WTC11 (cell line): ENCODE data around the gene SHD. TPM values are rescaled to one million over a fixed set of nuclear protein-coding genes. Genes with fewer than 3 reads are reported as not detected.

Experiments
- ATAC-seq: fragments of 200-7000 bp; cut with Tn5 transposase; 2 replicates; pipeline ENCODE4 v1.10.0; 2021; ENCODE audit warnings: mild to moderate bottlenecking, moderate library complexity
- CTCF ChIA-PET: fragments of 300-600 bp; sonication (Branson Sonifier 250); formaldehyde crosslinking; loops from one replicate; lab custom pipeline; 2021; ENCODE audit warnings: antibody characterized with exemption; lab: Charles Lee
- POLR2A ChIA-PET: fragments of 350-600 bp; sonication (Branson Sonifier 250); formaldehyde crosslinking; loops from one replicate; lab custom pipeline; 2021; ENCODE audit warnings: antibody characterized with exemption; lab: Charles Lee
- DNase-seq: peaks from one replicate; pipeline ENCODE4 v3.0.0; 2021; ENCODE audit warnings: low spot score
- H3K27ac Mint-ChIP-seq: 2 replicates; pipeline ENCODE4 v1.8.0; 2021; ENCODE audit warnings: mixed read lengths
- H3K27me3 Mint-ChIP-seq: 2 replicates; pipeline ENCODE4 v1.8.0; 2021; ENCODE audit warnings: low read depth, mild to moderate bottlenecking, moderate library complexity, mixed read lengths
- H3K36me3 Mint-ChIP-seq: 2 replicates; pipeline ENCODE4 v1.8.0; 2021; ENCODE audit warnings: mixed read lengths
- H3K4me1 Mint-ChIP-seq: 2 replicates; pipeline ENCODE4 v1.8.0; 2022; ENCODE audit warnings: mixed read lengths
- H3K4me3 Mint-ChIP-seq: 2 replicates; pipeline ENCODE4 v1.8.0; 2021; ENCODE audit warnings: mild to moderate bottlenecking, moderate library complexity, mixed read lengths
- H3K9me3 Mint-ChIP-seq: 2 replicates; pipeline ENCODE4 v1.8.0; 2021; ENCODE audit warnings: mixed read lengths
- AR ChIP-seq: fragments of 250-450 bp; sonication (Bioruptor Pico); IDR thresholded peaks from 2 replicates; pipeline ENCODE4 v1.9.0; 2021; ENCODE audit warnings: mild to moderate bottlenecking
- ARID4B ChIP-seq: sonication (generic); formaldehyde crosslinking; IDR thresholded peaks from 2 replicates; pipeline ENCODE4 v1.8.0; 2023; ENCODE audit warnings: missing genetic modification reagents, mild to moderate bottlenecking, borderline replicate concordance
- ETV6 ChIP-seq: sonication (generic); formaldehyde crosslinking; IDR thresholded peaks from 2 replicates; pipeline ENCODE4 v1.8.1; 2022; ENCODE audit warnings: mild to moderate bottlenecking, missing genetic modification reagents
- IRF1 ChIP-seq: sonication (generic); formaldehyde crosslinking; IDR thresholded peaks from 2 replicates; pipeline ENCODE4 v1.8.0; 2023; ENCODE audit warnings: missing genetic modification reagents
- JAZF1 ChIP-seq: fragments of 250-450 bp; sonication (Bioruptor Pico); IDR thresholded peaks from 2 replicates; pipeline ENCODE4 v1.9.0; 2021; ENCODE audit warnings: moderate library complexity, mild to moderate bottlenecking, inconsistent platforms
- MAX ChIP-seq: sonication (generic); formaldehyde crosslinking; IDR thresholded peaks from 2 replicates; pipeline ENCODE4 v1.8.0; 2022; ENCODE audit warnings: mild to moderate bottlenecking, missing genetic modification reagents
- NFE2L1 ChIP-seq: sonication (generic); formaldehyde crosslinking; IDR thresholded peaks from 2 replicates; pipeline ENCODE4 v1.8.1; 2023; ENCODE audit warnings: missing genetic modification reagents
- RELA ChIP-seq: sonication (generic); formaldehyde crosslinking; IDR thresholded peaks from 2 replicates; pipeline ENCODE4 v1.8.1; 2022; ENCODE audit warnings: missing genetic modification reagents, mild to moderate bottlenecking, borderline replicate concordance
- ZBTB21 ChIP-seq: sonication (generic); formaldehyde crosslinking; IDR thresholded peaks from 2 replicates; pipeline ENCODE4 v1.8.1; 2023; ENCODE audit warnings: mild to moderate bottlenecking, missing genetic modification reagents, borderline replicate concordance
- ZNF121 ChIP-seq: sonication (generic); formaldehyde crosslinking; IDR thresholded peaks from 2 replicates; pipeline ENCODE4 v1.8.0; 2023; ENCODE audit warnings: missing genetic modification reagents
- ZNF138 ChIP-seq: sonication (generic); formaldehyde crosslinking; conservative IDR thresholded peaks from 2 replicates; pipeline ENCODE4 v1.8.1; 2022; ENCODE audit warnings: mild to moderate bottlenecking, moderate library complexity, missing genetic modification reagents
- ZNF263 ChIP-seq: sonication (generic); formaldehyde crosslinking; IDR thresholded peaks from 2 replicates; pipeline ENCODE4 v1.8.1; 2022; ENCODE audit warnings: low read depth, mild to moderate bottlenecking, moderate library complexity, missing genetic modification reagents
- ZNF281 ChIP-seq: sonication (generic); formaldehyde crosslinking; IDR thresholded peaks from 2 replicates; pipeline ENCODE4 v1.8.0; 2023; ENCODE audit warnings: mild to moderate bottlenecking, missing genetic modification reagents
- ZNF396 ChIP-seq: fragments of 250-450 bp; sonication (Bioruptor Pico); IDR thresholded peaks from 2 replicates; pipeline ENCODE4 v1.8.0; 2021; ENCODE audit warnings: mild to moderate bottlenecking, moderate library complexity, borderline replicate concordance
- total RNA-seq: library from RNA; stranded (reverse); gene quantifications from 3 replicates; pipeline ENCODE4 v1.2.3, GENCODE V29; 2021
- TF ChIP-seq, protein P1 (sequence below): sonication (generic); formaldehyde crosslinking; IDR thresholded peaks from 2 replicates; pipeline ENCODE4 v1.8.0; 2022; ENCODE audit warnings: mild to moderate bottlenecking, missing genetic modification reagents
- TF ChIP-seq, protein P2 (sequence below): sonication (generic); formaldehyde crosslinking; IDR thresholded peaks from 2 replicates; pipeline ENCODE4 v1.8.1; 2023; ENCODE audit warnings: mild to moderate bottlenecking, missing genetic modification reagents

SHD gene
- total RNA-seq, 1 experiment from 2014 or later = 3.4 TPM

GRCh38 chr19:4232614-4233281 is 46.3 kb upstream of the SHD start:
- Mint-ChIP-seq H3K4me3 (no peak overlapping the region), H3K4me1 (no peaks in the 10 kb centered on the region)
- peak; percentile 17; the same call in 1 of the 2 replicates for ATAC-seq

More at GRCh38 chr19:4232614-4233281, 46.3 kb upstream of the SHD start:
- H3K9me3 Mint-ChIP-seq = no peaks in the 10 kb centered on the region
- CTCF ChIA-PET = interaction anchor here (0.6 to 2.2 kb wide), 18 partner anchors 9 to 293 kb away, joined by 3 to 14 read pairs (median 4); partner anchors contain the start of genes FSD1 and YJU2
- H3K27me3 Mint-ChIP-seq = no peaks in the 10 kb centered on the region; the same call in 1 of the 2 replicates
- H3K36me3 Mint-ChIP-seq = no peaks in the 10 kb centered on the region
- TF ChIP-seq MAX (CRISPR knock-in tag) (no peak), ETV6 (CRISPR knock-in tag) (no peak), ZNF396 (CRISPR knock-in tag) (no peak), ZNF121 (CRISPR knock-in tag) (no peak), ZNF263 (no peak), RELA (no peak), ARID4B (CRISPR knock-in tag) (no peak), JAZF1 (CRISPR knock-in tag) (no peak), NFE2L1 (no peak), IRF1 (CRISPR knock-in tag) (no peak), AR (no peak), ZNF138 (CRISPR knock-in tag) (no peak), ZBTB21 (CRISPR knock-in tag) (no peak), ZNF281 (CRISPR knock-in tag) (no peak)
- TF ChIP-seq, protein P1, sequence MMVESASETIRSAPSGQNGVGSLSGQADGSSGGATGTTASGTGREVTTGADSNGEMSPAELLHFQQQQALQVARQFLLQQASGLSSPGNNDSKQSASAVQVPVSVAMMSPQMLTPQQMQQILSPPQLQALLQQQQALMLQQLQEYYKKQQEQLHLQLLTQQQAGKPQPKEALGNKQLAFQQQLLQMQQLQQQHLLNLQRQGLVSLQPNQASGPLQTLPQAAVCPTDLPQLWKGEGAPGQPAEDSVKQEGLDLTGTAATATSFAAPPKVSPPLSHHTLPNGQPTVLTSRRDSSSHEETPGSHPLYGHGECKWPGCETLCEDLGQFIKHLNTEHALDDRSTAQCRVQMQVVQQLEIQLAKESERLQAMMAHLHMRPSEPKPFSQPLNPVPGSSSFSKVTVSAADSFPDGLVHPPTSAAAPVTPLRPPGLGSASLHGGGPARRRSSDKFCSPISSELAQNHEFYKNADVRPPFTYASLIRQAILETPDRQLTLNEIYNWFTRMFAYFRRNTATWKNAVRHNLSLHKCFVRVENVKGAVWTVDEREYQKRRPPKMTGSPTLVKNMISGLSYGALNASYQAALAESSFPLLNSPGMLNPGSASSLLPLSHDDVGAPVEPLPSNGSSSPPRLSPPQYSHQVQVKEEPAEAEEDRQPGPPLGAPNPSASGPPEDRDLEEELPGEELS (CRISPR knock-in tag) = no peak
- TF ChIP-seq, protein P2, sequence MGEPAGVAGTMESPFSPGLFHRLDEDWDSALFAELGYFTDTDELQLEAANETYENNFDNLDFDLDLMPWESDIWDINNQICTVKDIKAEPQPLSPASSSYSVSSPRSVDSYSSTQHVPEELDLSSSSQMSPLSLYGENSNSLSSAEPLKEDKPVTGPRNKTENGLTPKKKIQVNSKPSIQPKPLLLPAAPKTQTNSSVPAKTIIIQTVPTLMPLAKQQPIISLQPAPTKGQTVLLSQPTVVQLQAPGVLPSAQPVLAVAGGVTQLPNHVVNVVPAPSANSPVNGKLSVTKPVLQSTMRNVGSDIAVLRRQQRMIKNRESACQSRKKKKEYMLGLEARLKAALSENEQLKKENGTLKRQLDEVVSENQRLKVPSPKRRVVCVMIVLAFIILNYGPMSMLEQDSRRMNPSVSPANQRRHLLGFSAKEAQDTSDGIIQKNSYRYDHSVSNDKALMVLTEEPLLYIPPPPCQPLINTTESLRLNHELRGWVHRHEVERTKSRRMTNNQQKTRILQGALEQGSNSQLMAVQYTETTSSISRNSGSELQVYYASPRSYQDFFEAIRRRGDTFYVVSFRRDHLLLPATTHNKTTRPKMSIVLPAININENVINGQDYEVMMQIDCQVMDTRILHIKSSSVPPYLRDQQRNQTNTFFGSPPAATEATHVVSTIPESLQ = no peak
- TF ChIP-seq, all 79 proteins: peak for 0
- DNase-seq = no peak
- POLR2A ChIA-PET = no interaction called here
- no peak overlapping the region for H3K27ac Mint-ChIP-seq
